MCF 10A (cell line): Measurements from ENCODE around the gene MCTP1. TPM values are rescaled to one million over a fixed set of nuclear protein-coding genes. Genes with fewer than 3 reads are reported as not detected.
"Not testable (repeated sequence)": the region's sequence is repeated elsewhere in the genome, so short reads cannot be mapped to it uniquely, and the experiment has no call there.

Experiments
- BruUV-seq: library from RNA; stranded (reverse); fragments of 400-500 nt; replicated peaks from 2 replicates; lab custom pipeline; 2021; lab: Mats Ljungman, UMichigan
- CTCF ChIA-PET: fragments of 300-600 bp; sonication (Branson Sonifier 250); formaldehyde crosslinking; extraction: SDS; loops from one replicate; lab custom pipeline; 2021; ENCODE audit warnings: antibody characterized with exemption, inconsistent platforms; lab: Yijun Ruan, JAX
- POLR2A ChIA-PET: fragments of 300-600, 350-650 bp; sonication (Branson Sonifier 250); formaldehyde crosslinking; extraction: SDS; loops from one replicate; lab custom pipeline; 2020; ENCODE audit warnings: antibody characterized with exemption, inconsistent platforms; lab: Yijun Ruan, JAX
- DNase-seq: peaks from one replicate; pipeline ENCODE4 v3.0.0-alpha.2; 2018; ENCODE audit not compliant: unreplicated experiment
- H3K27ac Mint-ChIP-seq: one replicate; pipeline ENCODE4 v1.8.0; 2022; ENCODE audit warnings: mild to moderate bottlenecking, low read depth, mixed read lengths; ENCODE audit not compliant: unreplicated experiment
- H3K27me3 Mint-ChIP-seq: one replicate; pipeline ENCODE4 v1.8.0; 2022; ENCODE audit warnings: mixed read lengths; ENCODE audit not compliant: insufficient read depth, unreplicated experiment
- H3K36me3 Mint-ChIP-seq: one replicate; pipeline ENCODE4 v1.8.0; 2022; ENCODE audit warnings: mild to moderate bottlenecking, moderate library complexity, mixed read lengths; ENCODE audit not compliant: insufficient read depth, unreplicated experiment
- H3K4me1 Mint-ChIP-seq: one replicate; pipeline ENCODE4 v1.8.0; 2022; ENCODE audit warnings: mixed read lengths; ENCODE audit not compliant: insufficient read depth, unreplicated experiment
- H3K4me3 Mint-ChIP-seq: one replicate; pipeline ENCODE4 v1.8.0; 2022; ENCODE audit warnings: mild to moderate bottlenecking, moderate library complexity, mixed read lengths; ENCODE audit not compliant: unreplicated experiment
- H3K9me3 Mint-ChIP-seq: one replicate; pipeline ENCODE4 v1.8.0; 2022; ENCODE audit warnings: mixed read lengths; ENCODE audit not compliant: unreplicated experiment
- CTCF ChIP-seq: fragments of 200-600 bp; IDR thresholded peaks from one replicate; pipeline ENCODE4 v1.8.0; 2022; ENCODE audit warnings: antibody characterized with exemption, mild to moderate bottlenecking; ENCODE audit not compliant: unreplicated experiment
- intact Hi-C: fragments of 100-400 bp; cut with micrococcal nuclease; formaldehyde crosslinking; loops from 2 replicates; pipeline ENCODE4 v1.14.1; 2022
- total RNA-seq: library from RNA; stranded (reverse); gene quantifications from 2 replicates; pipeline ENCODE4 v1.2.3, GENCODE V29; 2022

Gene MCTP1
- total RNA-seq, 1 experiment from 2014 or later = 40.3 TPM

- Mint-ChIP-seq H3K36me3 (no peaks in the 10 kb centered on the region), H3K27me3 (no peaks in the 10 kb centered on the region), H3K4me3 (no peak overlapping the region), H3K4me1 (no peaks in the 10 kb centered on the region), H3K9me3 (no peaks in the 10 kb centered on the region), H3K27ac (no peak overlapping the region)
- ChIA-PET CTCF (interaction anchor here (0.6 to 3.3 kb wide), 3 partner anchors 11 to 1987 kb away, joined by 3 to 21 read pairs (median 3); no protein-coding TSS in a partner anchor), POLR2A (interaction anchor here (1.2 kb wide), 1 partner anchor 8 kb away, joined by 3 read pairs; no protein-coding TSS in a partner anchor)
- no peak for TF ChIP-seq CTCF
- intact Hi-C loops = no loop called here
- BruUV-seq = no TSS peak
- no peak for DNase-seq
These were observed 443.1 kb downstream of the MCTP1 start for GRCh38 chr5:94841598-94842322.

GRCh38 chr5:94833851-94834250, 451.0 kb downstream of the MCTP1 start:
- no peak overlapping the region for H3K27ac Mint-ChIP-seq
- CTCF ChIA-PET = no interaction called here

GRCh38 chr5:94832685-94833084, 452.2 kb downstream of the MCTP1 start:
- Mint-ChIP-seq H3K36me3 (no peaks in the 10 kb centered on the region), H3K27ac (no peak overlapping the region), H3K27me3 (no peaks in the 10 kb centered on the region), H3K4me3 (no peak overlapping the region), H3K9me3 (no peaks in the 10 kb centered on the region), H3K4me1 (no peaks in the 10 kb centered on the region)
- intact Hi-C loops = no loop called here
- DNase-seq = no peak
- CTCF ChIA-PET = interaction anchor here (0.6 to 3.8 kb wide), 6 partner anchors 9 to 297 kb away, joined by 3 to 21 read pairs (median 4); no protein-coding TSS in a partner anchor
- TF ChIP-seq CTCF = no peak
- BruUV-seq = no TSS peak
- POLR2A ChIA-PET = interaction anchor here (0.6 kb wide), 1 partner anchor 23 kb away, joined by 4 read pairs; no protein-coding TSS in a partner anchor

More at GRCh38 chr5:94833851-94834250, 451.0 kb downstream of the MCTP1 start:
- no peaks in the 10 kb centered on the region for H3K9me3 Mint-ChIP-seq
- POLR2A ChIA-PET = no interaction called here
- no peak for DNase-seq
- H3K4me1 Mint-ChIP-seq = no peaks in the 10 kb centered on the region
- H3K36me3 Mint-ChIP-seq = no peaks in the 10 kb centered on the region
- H3K4me3 Mint-ChIP-seq = no peak overlapping the region
- intact Hi-C loops = no loop called here
- no peaks in the 10 kb centered on the region for H3K27me3 Mint-ChIP-seq
- TF ChIP-seq CTCF = no peak
- BruUV-seq = no TSS peak

GRCh38 chr5:94830520-94830919, 454.4 kb downstream of the MCTP1 start:
- Mint-ChIP-seq H3K9me3 (no peaks in the 10 kb centered on the region), H3K27me3 (no peaks in the 10 kb centered on the region), H3K4me3 (no peak overlapping the region), H3K27ac (no peak overlapping the region), H3K4me1 (no peaks in the 10 kb centered on the region), H3K36me3 (no peaks in the 10 kb centered on the region)
- BruUV-seq = no TSS peak
- ChIA-PET POLR2A (no interaction called here), CTCF (interaction anchor here (0.6 to 3.8 kb wide), 6 partner anchors 11 to 634 kb away, joined by 3 to 21 read pairs (median 3); no protein-coding TSS in a partner anchor)
- DNase-seq = peak; percentile 32
- TF ChIP-seq CTCF = peak; percentile 22
- intact Hi-C loops = loop anchor here (1.0 kb wide), 1 partner anchor 79 kb away; no protein-coding TSS in a partner anchor

GRCh38 chr5:94828222-94828621, 456.7 kb downstream of the MCTP1 start:
- H3K9me3 Mint-ChIP-seq, H3K27me3 Mint-ChIP-seq, H3K36me3 Mint-ChIP-seq, H3K4me1 Mint-ChIP-seq, H3K27ac Mint-ChIP-seq, intact Hi-C loops, BruUV-seq, H3K4me3 Mint-ChIP-seq, DNase-seq: not testable (repeated sequence)
- POLR2A ChIA-PET = interaction anchor here (0.7 kb wide), 1 partner anchor 761 kb away, joined by 3 read pairs; no protein-coding TSS in a partner anchor
- CTCF ChIA-PET = interaction anchor here (0.6 kb wide), 1 partner anchor 56 kb away, joined by 4 read pairs; no protein-coding TSS in a partner anchor
